HG03432 (cell line): ENCODE data around the gene BLM.
"Not testable (repeated sequence)": the region's sequence is repeated elsewhere in the genome, so short reads cannot be mapped to it uniquely, and the experiment has no call there.

Experiments
- ATAC-seq: cut with Tn5 transposase; IDR thresholded peaks from one replicate; pipeline ENCODE4 v1.9.1; 2021; ENCODE audit warnings: mild to moderate bottlenecking, moderate library complexity; ENCODE audit not compliant: unreplicated experiment

Gene BLM

GRCh38 chr15:90729261-90729660 lies 12.1 kb downstream of the BLM start:
- ATAC-seq: no peak

- no peak for ATAC-seq
Measured at GRCh38 chr15:90730290-90730689, 13.1 kb downstream of the BLM start.

- ATAC-seq: no peak
Measured at GRCh38 chr15:90735923-90736322, 18.8 kb downstream of the BLM start.

DNA sequence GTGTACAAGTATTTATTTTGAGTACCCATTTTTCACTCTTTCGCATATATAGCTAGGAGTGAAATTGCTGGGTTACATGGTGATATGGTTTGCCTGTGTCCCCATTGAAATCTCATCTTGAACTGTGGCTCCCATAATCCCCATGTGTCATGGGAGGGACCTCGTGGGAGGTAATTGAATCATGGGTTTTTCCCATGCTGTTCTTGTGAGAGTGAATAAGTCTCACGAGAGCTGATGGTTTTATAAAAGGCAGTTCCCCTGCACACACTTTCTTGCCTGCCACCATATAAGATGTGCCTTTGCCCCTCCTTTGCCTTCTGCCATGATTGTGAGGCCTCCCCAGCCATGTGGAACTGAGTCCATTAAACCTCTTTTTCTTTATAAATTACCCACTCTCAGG lies 23.4 kb downstream of the BLM start:
- ATAC-seq: not testable (repeated sequence)

GRCh38 chr15:90742087-90742486 lies 24.9 kb downstream of the BLM start:
- no peak for ATAC-seq

DNA sequence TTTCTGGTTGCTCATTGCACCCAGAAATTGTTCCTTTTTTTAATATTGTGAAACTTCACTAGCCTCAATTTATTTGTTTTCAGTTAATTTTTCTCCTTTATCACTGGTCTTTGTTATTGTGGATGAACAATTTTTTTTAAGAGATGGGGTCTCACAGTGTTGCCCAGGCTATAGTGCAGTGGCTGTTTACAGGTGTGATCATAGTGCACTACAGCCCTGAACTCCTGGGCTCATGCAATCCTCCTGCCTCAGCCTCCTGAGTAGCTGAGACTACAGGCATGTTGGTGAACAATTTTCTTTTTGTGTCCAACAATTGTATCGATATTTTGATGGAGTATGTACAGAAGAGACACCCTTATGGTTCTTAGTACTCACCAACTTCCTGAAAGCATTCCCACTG lies 26.3 kb downstream of the BLM start:
- no peak for ATAC-seq

DNA sequence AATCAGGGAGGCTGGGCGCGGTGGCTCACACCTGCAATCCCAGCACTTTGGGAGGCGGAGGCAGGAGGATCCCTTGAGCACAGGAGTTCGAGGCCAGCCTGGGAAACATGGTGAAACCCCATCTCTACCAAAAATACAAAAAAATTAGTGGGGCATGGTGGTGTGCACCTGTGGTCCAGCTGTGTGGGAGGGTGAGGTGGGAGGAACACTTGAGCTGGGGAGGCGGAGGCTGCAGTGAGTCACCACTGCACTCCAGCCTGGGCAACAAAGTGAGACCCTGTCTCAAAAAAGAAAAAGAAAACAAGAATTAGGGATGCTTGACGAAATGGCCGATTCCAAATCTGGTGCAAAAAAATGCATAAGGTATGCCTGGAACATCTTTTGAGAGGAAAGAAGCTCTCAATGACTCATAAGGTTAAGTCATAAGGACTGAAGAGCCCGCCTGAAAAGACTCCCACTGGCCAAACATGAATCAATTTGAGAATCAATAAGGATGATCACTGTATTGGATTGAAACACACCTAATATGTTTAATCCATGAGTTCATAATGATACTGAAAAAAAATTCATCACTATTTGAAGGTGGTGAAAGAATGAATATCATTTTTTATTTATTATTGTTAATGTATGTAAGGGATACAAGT lies 27.7 kb downstream of the BLM start:
- ATAC-seq: no peak

- no peak for ATAC-seq
Measured at GRCh38 chr15:90749754-90750153, 32.6 kb downstream of the BLM start.

DNA sequence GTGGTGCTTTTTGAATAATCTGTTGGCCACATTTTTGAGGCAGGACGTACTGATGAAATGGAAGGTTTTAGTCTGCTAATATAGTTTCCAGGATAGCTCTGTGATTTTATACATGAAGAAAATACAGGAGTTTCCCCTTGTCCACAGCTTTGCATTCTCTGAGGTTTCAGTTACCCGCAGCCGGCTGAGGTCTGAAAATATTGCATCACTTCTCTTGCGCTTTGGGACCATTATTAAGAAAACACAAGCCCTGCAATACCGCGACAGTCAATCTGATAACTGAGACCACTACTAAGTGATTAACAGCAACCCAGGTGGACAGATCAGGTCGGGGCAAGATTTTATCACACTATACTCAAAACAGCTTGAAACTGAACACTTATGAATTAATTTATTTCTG lies 33.0 kb downstream of the BLM start:
- no peak for ATAC-seq

DNA sequence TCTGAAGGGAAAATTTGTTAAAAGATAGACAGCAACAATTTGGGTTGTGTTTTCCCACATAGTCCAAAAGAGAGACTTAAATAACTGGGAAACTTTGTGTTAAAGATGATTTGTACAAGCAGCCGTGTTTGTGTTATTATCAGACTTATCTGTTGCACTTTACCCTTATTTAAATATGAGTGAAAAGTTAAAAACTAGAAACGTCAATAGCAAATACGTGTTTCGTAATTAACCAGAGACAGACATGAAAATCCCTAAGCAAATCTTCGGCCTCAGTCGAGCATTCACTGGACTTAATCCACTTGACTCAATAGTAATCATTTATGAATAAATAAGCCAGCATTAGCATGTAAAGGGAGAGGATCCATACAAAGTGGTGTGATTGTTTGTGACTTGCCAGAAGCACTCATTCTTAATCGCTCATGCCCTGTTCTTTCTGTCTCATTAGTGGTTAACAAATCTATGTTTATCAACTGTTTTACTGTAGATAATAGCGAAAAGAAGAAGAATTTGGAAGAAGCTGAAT lies 34.2 kb downstream of the BLM start:
- no peak for ATAC-seq

DNA sequence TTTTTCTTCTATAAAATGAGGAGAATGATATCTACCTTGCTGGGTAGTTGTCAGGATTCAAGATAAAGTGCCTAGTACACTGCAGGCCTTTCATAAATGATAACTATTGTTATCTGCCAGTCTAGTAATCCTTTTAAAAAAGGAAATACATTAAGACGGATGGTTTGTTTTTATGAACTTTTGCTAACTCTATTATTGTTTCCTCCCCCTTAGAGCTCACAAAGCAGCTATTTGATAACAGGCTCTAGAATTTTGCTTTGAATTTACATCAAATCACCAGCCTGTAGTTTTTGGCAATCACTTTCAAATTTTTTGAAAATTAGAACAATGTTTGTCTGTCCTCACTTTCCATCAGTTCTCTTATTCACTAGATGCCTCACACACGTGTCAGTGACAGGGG lies 39.8 kb downstream of the BLM start:
- ATAC-seq: no peak

DNA sequence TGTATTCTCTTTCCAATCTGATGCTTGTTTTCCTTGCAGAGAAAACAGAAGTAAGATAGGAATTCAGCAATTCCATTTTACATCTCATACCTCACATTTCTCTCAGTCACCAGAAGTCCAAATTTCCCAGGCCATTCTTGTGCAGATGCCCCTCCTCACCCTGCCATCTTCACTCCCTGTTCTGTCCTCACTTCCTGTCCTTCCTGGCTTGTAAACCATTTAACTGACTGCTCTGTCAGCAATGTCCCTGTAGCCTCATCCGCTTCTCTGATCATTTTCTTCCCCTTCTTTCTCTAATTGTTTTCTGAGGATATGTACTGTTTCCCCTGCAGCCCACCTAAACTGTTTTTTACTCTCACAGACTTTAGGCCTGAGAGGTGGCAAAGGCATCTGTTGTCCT lies 40.3 kb downstream of the BLM start:
- ATAC-seq: no peak

GRCh38 chr15:90760661-90761232 lies 43.6 kb downstream of the BLM start:
- no peak for ATAC-seq

GRCh38 chr15:90761629-90762028 lies 44.5 kb downstream of the BLM start:
- ATAC-seq: no peak

GRCh38 chr15:90762109-90762508 lies 45.0 kb downstream of the BLM start:
- no peak for ATAC-seq

DNA sequence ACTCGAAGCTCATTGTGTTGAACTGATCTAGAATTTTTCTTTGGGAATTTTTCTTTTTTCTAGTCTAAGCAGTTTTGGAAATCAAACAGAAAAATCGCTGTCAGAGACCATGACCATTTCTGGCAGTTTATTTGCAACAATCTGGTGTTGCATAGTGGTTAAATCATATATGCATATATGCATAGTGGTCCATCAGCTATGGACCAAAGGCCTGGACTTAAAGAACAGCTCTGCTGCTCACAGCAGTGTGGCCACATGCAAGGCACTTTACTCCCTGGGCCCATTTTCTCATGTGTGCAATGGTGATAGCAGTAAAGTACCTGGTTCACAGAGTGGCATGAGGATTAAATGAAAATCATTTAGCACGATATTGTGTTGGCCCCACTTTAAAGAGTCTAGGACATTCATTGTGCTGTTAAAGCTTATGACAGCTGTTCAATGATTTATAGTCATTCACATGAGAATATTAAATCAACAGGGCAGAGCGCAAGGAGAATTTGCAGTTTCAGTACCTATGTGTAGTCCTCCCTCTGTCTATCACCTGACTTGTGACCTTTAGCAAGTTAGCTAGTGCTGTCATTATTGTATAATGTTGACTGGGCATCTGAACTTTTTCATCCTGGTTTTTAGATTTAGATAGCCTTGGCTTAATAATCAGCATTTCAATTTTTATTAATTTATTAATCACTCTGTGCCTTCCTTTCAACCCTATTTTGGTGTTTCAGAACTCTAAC lies 46.4 kb downstream of the BLM start:
- no peak for ATAC-seq

DNA sequence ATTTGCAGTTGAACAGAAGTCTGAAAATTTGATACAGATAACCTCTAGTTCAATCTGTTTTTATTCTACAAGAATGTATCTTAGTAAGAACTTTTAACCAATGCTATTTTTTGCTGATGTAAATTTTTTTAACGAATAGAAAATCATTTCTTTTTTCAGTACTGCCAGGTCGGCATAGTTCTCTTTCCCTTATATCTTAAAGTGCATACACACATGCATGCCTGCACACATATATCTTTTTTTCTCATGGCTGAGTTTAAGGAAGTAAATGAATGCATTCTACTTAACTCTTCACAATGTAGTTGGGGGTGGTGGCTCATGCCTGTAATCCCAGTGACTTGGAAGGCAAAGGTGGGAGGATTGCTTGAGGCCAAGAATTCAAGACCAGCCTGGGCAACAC lies 48.4 kb downstream of the BLM start:
- no peak for ATAC-seq

DNA sequence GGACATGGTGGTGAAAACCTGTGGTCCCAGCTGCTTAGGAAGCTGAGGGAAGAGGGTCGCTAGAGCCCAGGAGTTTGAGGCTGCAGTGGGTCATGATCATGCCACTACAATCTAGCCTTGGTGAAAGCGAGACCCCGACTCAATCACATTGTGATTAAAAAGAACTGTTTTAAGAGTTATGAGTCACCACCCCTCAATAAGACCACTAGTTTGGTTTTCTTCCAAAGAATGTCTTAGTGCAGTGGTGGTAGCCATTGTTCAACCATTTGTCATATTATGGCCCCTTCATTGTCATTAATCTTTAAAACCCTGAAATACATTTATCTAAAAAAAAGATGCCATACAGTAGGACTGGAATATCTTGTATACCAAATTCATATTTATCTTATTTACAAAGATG lies 48.8 kb downstream of the BLM start:
- ATAC-seq: no peak

GRCh38 chr15:90769375-90769774 lies 52.2 kb downstream of the BLM start:
- no peak for ATAC-seq

DNA sequence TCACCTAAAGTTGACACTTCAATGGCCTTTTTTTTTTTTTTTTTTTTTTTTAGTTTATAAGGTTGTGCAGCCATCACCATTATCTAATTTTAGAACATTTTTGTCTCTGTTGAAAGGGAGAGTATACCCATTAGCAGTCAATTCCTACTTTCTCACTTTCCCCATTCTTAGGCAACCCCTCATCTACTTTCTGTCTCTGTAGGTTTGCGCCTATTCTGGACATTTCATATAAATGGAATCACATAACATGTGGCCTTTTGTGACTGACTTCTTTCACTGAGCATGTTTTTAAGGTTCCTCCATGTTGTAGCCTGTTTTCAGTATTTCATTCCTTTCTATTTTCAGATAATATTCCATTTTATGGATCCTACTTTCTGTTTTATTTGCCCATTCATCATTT lies 56.3 kb downstream of the BLM start:
- no peak for ATAC-seq

- no peak for ATAC-seq
Measured at GRCh38 chr15:90774731-90775514, 57.8 kb downstream of the BLM start.
